Measurements from ENCODE around the gene PPP2R2D. TPM values are rescaled to one million over a fixed set of nuclear protein-coding genes. Genes with fewer than 3 reads are reported as not detected.

PPP2R2D gene
- polyA plus RNA-seq, 1 of the 3 experiments (the other 2 are of a cell fraction), result 25.1 TPM

DNA sequence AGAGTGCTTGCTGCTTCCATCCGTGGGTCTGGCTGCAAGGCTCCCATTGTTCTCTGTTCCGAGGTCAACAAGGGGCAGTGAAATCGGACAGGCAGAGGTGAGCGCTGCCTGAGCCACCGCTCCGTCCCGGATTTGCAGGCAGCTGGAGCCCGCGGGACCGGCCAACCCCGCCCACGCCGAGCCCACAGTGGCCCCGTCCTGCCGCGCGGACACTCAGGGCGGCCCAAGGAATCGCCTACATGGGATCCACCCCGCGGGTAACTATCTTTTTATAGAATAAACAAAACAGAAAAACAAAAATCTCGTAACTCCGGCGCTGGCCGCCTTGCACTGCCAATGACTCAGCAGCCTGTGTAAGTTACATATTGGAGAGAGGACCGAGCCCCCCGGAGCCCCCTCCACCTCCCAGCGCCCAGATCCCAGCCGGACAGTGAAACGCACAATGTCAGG lies 79.0 kb downstream of the PPP2R2D start:
- no peaks in the 10 kb centered on the region for H3K9me3 ChIP-seq
- peak overlapping the region in 1 of 2 experiments; percentile 45; a peak in 1 of 4 replicates for H3K27ac ChIP-seq (ENCODE audit: low read depth in 2 of 2, low read length in 1 of 2)
- peak overlapping the region; percentile 95 for H3K4me2 ChIP-seq
- H3K9me2 ChIP-seq, result no peaks in the 10 kb centered on the region
- H2AFZ ChIP-seq (ENCODE audit: low read depth), result no peak overlapping the region
- H4K20me1 ChIP-seq (ENCODE audit: insufficient read depth), result peaks cover 50% of the 10 kb centered on the region
- peak; percentile 56 for DNase-seq
- TF ChIP-seq, protein P1, sequence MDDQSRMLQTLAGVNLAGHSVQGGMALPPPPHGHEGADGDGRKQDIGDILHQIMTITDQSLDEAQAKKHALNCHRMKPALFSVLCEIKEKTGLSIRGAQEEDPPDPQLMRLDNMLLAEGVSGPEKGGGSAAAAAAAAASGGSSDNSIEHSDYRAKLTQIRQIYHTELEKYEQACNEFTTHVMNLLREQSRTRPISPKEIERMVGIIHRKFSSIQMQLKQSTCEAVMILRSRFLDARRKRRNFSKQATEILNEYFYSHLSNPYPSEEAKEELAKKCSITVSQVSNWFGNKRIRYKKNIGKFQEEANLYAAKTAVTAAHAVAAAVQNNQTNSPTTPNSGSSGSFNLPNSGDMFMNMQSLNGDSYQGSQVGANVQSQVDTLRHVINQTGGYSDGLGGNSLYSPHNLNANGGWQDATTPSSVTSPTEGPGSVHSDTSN (IDR thresholded peaks at IDR 0.05), result no peak
- TF ChIP-seq, protein P2, sequence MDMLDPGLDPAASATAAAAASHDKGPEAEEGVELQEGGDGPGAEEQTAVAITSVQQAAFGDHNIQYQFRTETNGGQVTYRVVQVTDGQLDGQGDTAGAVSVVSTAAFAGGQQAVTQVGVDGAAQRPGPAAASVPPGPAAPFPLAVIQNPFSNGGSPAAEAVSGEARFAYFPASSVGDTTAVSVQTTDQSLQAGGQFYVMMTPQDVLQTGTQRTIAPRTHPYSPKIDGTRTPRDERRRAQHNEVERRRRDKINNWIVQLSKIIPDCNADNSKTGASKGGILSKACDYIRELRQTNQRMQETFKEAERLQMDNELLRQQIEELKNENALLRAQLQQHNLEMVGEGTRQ (IDR thresholded peaks at IDR 0.05; ENCODE audit: borderline replicate concordance, low read depth, low read length), result no peak
- TF ChIP-seq JUND (IDR thresholded peaks at IDR 0.05) (no peak), MXI1 (IDR thresholded peaks at IDR 0.05; ENCODE audit: low read depth, low read length) (peak; percentile 7; the same call in 1 of the 2 replicates)
- peaks cover 0 to 2% of the 10 kb centered on the region in 2 experiments for H3K36me3 ChIP-seq (replicated peaks in 1 of 2; ENCODE audit: control insufficient read depth in 1 of 2, insufficient read depth in 2 of 2, low read length in 1 of 2)
- H3K79me2 ChIP-seq (ENCODE audit: insufficient read depth), result peaks cover 68% of the 10 kb centered on the region
- CTCF ChIA-PET, result interaction anchor here (0.9 to 4.8 kb wide), 4 partner anchors 15 to 80 kb away, joined by 3 to 28 read pairs (median 4); partner anchors contain the start of gene PPP2R2D
- H3K27me3 ChIP-seq (ENCODE audit: insufficient read depth), result no peaks in the 10 kb centered on the region
- peak overlapping the region; percentile 62 to 91 for H3K4me3 ChIP-seq (ENCODE audit: low read depth in 2 of 2, low read length in 1 of 2)
- POLR2A ChIA-PET, result interaction anchor here (0.8 kb wide), 1 partner anchor 17 kb away, joined by 3 read pairs; no protein-coding TSS in a partner anchor
- H3K9ac ChIP-seq, result peak overlapping the region; percentile 54
- peaks cover 18% of the 10 kb centered on the region for H3F3A ChIP-seq (replicated peaks; ENCODE audit: insufficient read depth)
- WGBS (ENCODE audit: low lambda C conversion rate), result 58% methylated on average over 28 of the region's 30 CpGs
- peaks cover 10 to 23% of the 10 kb centered on the region in 2 experiments; a peak in 2 of 4 replicates for H3K4me1 ChIP-seq (ENCODE audit: control insufficient read depth in 1 of 2, insufficient read depth in 2 of 2, low read depth in 1 of 2, low read length in 1 of 2)

DNA sequence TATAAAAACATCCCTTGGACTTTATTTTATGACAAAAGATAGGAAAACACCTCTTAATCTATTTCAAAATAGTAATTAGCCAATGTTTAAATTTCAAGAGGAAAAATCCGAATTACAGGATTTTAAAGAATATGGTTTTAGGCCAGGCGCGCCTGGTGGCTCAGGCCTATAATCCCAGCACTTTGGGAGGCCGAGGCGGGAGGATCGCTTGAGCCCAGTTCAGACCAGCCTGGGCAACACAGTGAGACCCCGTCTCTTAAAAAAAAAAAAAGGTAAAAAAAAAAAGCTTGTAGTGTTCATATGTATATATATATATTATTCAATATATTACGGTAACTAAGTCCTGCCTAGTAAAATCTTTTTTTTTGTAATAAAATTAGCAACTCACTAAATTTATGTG lies 79.5 kb downstream of the PPP2R2D start:
- POLR2A ChIA-PET, result interaction anchor here (0.6 to 1.9 kb wide), 3 partner anchors 7 to 183 kb away, joined by 3 to 10 read pairs (median 5); no protein-coding TSS in a partner anchor
- TF ChIP-seq ELF1 (IDR thresholded peaks at IDR 0.05) (no peak), TEAD4 (IDR thresholded peaks at IDR 0.05; ENCODE audit: borderline replicate concordance, insufficient read depth) (no peak), TAF1 (IDR thresholded peaks at IDR 0.05; ENCODE audit: borderline replicate concordance, low read depth, low read length) (no peak), RCOR1 (IDR thresholded peaks at IDR 0.05; ENCODE audit: low read length) (no peak), GATA2 (CRISPR knock-in tag; IDR thresholded peaks at IDR 0.05) (no peak), RXRA (IDR thresholded peaks at IDR 0.05; ENCODE audit: borderline replicate concordance, low read depth) (no peak), JUND (IDR thresholded peaks at IDR 0.05) (no peak), SMC3 (IDR thresholded peaks at IDR 0.05; ENCODE audit: low read depth, low read length) (no peak), FOSL2 (IDR thresholded peaks at IDR 0.05; ENCODE audit: borderline replicate concordance, low read depth) (no peak), GABPA (IDR thresholded peaks at IDR 0.05; ENCODE audit: low read depth) (no peak), MEF2A (IDR thresholded peaks at IDR 0.05; ENCODE audit: borderline replicate concordance, low read depth) (no peak)
- TF ChIP-seq, protein P3, sequence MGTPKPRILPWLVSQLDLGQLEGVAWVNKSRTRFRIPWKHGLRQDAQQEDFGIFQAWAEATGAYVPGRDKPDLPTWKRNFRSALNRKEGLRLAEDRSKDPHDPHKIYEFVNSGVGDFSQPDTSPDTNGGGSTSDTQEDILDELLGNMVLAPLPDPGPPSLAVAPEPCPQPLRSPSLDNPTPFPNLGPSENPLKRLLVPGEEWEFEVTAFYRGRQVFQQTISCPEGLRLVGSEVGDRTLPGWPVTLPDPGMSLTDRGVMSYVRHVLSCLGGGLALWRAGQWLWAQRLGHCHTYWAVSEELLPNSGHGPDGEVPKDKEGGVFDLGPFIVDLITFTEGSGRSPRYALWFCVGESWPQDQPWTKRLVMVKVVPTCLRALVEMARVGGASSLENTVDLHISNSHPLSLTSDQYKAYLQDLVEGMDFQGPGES (IDR thresholded peaks at IDR 0.05; ENCODE audit: low read depth, low read length), result no peak
- TF ChIP-seq, protein P2 (IDR thresholded peaks at IDR 0.05; ENCODE audit: borderline replicate concordance, low read depth, low read length), result no peak
- TF ChIP-seq, protein P4, sequence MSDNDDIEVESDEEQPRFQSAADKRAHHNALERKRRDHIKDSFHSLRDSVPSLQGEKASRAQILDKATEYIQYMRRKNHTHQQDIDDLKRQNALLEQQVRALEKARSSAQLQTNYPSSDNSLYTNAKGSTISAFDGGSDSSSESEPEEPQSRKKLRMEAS (IDR thresholded peaks at IDR 0.05; ENCODE audit: low read depth), result no peak
- TF ChIP-seq, protein P5, sequence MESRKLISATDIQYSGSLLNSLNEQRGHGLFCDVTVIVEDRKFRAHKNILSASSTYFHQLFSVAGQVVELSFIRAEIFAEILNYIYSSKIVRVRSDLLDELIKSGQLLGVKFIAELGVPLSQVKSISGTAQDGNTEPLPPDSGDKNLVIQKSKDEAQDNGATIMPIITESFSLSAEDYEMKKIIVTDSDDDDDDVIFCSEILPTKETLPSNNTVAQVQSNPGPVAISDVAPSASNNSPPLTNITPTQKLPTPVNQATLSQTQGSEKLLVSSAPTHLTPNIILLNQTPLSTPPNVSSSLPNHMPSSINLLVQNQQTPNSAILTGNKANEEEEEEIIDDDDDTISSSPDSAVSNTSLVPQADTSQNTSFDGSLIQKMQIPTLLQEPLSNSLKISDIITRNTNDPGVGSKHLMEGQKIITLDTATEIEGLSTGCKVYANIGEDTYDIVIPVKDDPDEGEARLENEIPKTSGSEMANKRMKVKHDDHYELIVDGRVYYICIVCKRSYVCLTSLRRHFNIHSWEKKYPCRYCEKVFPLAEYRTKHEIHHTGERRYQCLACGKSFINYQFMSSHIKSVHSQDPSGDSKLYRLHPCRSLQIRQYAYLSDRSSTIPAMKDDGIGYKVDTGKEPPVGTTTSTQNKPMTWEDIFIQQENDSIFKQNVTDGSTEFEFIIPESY (IDR thresholded peaks at IDR 0.05; ENCODE audit: borderline replicate concordance, low read depth), result no peak
- TF ChIP-seq, protein P6, sequence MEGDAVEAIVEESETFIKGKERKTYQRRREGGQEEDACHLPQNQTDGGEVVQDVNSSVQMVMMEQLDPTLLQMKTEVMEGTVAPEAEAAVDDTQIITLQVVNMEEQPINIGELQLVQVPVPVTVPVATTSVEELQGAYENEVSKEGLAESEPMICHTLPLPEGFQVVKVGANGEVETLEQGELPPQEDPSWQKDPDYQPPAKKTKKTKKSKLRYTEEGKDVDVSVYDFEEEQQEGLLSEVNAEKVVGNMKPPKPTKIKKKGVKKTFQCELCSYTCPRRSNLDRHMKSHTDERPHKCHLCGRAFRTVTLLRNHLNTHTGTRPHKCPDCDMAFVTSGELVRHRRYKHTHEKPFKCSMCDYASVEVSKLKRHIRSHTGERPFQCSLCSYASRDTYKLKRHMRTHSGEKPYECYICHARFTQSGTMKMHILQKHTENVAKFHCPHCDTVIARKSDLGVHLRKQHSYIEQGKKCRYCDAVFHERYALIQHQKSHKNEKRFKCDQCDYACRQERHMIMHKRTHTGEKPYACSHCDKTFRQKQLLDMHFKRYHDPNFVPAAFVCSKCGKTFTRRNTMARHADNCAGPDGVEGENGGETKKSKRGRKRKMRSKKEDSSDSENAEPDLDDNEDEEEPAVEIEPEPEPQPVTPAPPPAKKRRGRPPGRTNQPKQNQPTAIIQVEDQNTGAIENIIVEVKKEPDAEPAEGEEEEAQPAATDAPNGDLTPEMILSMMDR (IDR thresholded peaks at IDR 0.05), result no peak

More for the DNA sequence above, 79.5 kb downstream of the PPP2R2D start:
- Histone ChIP-seq H3K9me3 (no peaks in the 10 kb centered on the region), H3K27ac (ENCODE audit: low read depth in 2 of 2, low read length in 1 of 2) (peak overlapping the region in 1 of 2 experiments; percentile 45; a peak in 1 of 4 replicates), H3K9ac (peak overlapping the region; percentile 93), H3K4me3 (ENCODE audit: low read depth in 2 of 2, low read length in 1 of 2) (peak overlapping the region; percentile 87 to 91), H3K4me2 (peak overlapping the region; percentile 95), H4K20me1 (ENCODE audit: insufficient read depth) (peaks cover 47% of the 10 kb centered on the region), H3K4me1 (ENCODE audit: control insufficient read depth in 1 of 2, insufficient read depth in 2 of 2, low read depth in 1 of 2, low read length in 1 of 2) (peaks cover 10 to 23% of the 10 kb centered on the region in 2 experiments; a peak in 2 of 4 replicates), H3K79me2 (ENCODE audit: insufficient read depth) (peaks cover 63% of the 10 kb centered on the region), H3K36me3 (replicated peaks in 1 of 2; ENCODE audit: control insufficient read depth in 1 of 2, insufficient read depth in 2 of 2, low read length in 1 of 2) (peaks cover 0 to 2% of the 10 kb centered on the region in 2 experiments), H3K27me3 (ENCODE audit: insufficient read depth) (no peaks in the 10 kb centered on the region), H2AFZ (ENCODE audit: low read depth) (no peak overlapping the region), H3F3A (replicated peaks; ENCODE audit: insufficient read depth) (peaks cover 18% of the 10 kb centered on the region), H3K9me2 (no peaks in the 10 kb centered on the region)
- 85% methylated on average over 8 of the region's 8 CpGs for WGBS (ENCODE audit: low lambda C conversion rate)
- CTCF ChIA-PET, result interaction anchor here (1.2 to 4.8 kb wide), 5 partner anchors 9 to 94 kb away, joined by 3 to 28 read pairs (median 5); no protein-coding TSS in a partner anchor
- no peak for DNase-seq

Data from SK-N-SH (cell line).